Stimulated activated CD8-positive, alpha-beta memory T cell treated with anti-CD3 and anti-CD28 coated beads, Interleukin-12 subunit alpha, Interleukin-12 subunit beta, amount 100 ng/mL, for 1 hour (primary cell): ENCODE measurements around the gene CHCT1.
"Not testable (repeated sequence)": the region's sequence is repeated elsewhere in the genome, so short reads cannot be mapped to it uniquely, and the experiment has no call there.

ENCODE experiments used
- DNase-seq: peaks from one replicate; pipeline ENCODE4 v3.0.0-alpha.2; 2020; ENCODE audit warnings: low read depth

Gene CHCT1

DNA sequence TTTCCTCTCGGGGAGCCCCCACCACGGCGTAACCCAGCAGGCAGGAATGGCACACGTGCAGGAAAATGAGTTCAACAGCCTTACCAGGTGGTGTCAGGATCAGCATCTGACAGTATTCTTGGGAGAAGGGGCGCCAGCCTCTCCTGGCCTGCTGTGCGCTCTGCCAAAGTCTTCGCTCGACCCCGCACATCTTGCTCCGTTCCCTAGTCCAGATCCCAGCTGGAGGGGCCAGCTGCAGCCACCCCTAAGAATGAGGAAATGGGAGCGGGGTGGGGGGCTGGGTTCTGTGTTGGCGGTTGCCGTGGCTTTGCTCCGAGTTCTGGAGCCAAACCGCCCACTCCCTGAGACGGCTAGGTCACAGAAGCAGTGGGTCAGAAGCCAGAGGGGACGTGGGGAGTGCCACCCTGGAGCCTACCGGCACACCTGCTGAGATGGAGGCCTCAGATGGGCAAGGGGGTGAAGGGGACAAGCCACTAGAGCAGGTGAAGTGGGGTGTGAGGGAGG lies at the start of gene CHCT1:
Gene CHCT1 (plus strand): TSS at position 328 of the 504 bp plus-strand sequence. CDS start 104 bp downstream, at position 432.
- no peak for DNase-seq

DNA sequence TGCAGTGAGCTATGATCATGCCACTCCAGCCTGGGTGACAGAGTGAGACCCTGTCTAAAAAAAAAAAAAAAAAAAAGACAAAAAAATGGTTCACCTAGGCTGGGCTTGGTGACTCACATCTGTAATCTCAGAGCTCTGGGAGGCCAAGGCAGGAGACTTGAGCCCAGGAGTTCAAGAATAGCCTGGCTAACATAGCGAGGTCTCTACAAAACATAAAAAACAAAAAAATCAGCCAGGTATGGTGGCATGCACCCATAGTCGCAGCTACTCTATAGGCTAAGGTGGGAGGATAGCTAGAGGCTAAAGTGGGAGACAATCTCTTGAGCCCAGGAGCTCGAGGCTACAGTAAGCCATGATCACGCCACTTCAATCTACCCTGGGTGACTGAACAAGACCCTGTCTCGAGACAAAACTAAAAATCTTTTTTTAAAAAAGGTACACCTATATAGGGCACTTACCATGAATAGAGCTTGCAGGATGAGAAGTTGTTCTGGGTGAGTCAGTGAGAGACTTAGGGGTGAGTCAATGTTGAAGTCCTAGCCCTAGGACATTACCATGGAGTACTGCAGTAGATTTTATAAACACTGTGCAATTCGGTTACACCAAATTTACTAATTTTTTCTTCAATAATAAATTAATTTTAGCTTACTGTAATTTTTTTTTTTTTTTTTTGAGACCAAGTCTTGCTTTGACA lies 49.4 kb upstream of the CHCT1 start:
- no peak for DNase-seq

DNA sequence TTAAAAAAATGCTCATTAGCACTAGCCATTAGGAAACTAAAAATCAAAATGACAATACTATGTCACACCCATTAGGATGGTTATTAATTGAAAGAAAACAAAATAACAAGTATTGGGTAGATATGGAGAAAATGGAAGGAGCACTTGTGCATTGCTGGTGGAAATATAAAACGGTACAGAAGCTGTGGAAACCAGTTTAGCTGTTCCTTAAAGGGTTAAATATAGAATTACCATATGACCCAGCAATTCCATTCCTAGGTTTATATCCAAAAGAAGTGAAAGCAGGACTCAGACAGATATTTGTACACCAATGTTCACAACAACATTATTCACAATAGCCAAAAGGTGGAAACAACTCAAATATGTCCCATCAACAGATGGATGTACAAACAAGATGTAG lies 44.1 kb upstream of the CHCT1 start:
- not testable (repeated sequence) for DNase-seq

DNA sequence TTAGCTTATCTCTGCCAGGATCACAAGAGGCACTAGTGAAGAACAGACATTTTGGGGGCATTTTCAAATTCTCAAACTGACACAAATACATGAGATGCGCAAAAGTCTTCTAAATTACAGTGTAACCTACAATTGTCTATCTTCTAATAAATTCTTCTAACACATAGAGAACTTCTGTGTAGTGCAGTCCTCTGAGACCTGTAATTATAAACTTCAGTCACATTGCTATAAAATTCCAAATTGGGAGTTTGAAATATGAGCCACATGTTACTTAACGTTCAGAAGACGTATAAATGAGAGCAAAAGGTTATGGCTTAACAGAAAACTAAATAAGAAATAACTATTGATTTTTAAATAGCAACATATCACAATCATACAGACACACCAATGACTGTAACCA lies 42.8 kb upstream of the CHCT1 start:
- DNase-seq = not testable (repeated sequence)

DNA sequence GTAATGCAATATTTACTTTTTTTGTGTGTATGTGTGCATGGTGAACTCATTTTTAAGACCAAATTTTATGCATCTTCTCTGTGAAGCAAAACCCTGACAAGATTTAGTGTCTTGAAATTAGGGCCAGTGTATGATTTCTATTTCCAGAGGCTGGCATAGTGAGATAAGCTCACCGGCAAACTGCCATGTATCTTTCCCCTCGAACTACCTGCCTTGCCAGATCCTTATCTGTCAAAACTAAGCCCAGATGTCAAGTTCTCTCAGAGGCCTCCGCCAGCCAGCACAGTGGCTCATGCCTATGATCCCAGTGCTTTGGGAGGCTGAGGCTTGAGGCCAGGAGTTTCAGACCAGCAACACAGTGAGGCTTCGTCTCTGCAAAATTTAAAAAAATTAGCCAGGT lies 40.3 kb upstream of the CHCT1 start:
- no peak for DNase-seq

DNA sequence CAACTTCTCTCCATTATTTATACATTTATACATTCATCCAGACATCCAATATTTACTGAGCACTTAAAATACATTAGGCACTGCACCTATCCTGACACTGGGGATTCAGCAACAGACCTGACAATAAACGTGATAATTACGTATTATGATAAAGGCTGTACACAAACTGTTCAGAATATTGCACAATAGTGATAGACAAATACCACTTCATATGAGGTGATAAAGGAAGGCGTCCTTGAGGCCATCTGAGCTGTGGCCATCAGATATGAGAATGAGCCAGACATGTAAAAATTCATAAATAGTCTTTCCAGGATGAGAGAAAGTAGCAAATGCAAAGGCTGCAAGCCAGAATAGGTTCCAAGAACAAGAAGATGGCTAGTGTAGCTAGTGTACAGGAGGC lies 38.9 kb upstream of the CHCT1 start:
- DNase-seq = no peak

DNA sequence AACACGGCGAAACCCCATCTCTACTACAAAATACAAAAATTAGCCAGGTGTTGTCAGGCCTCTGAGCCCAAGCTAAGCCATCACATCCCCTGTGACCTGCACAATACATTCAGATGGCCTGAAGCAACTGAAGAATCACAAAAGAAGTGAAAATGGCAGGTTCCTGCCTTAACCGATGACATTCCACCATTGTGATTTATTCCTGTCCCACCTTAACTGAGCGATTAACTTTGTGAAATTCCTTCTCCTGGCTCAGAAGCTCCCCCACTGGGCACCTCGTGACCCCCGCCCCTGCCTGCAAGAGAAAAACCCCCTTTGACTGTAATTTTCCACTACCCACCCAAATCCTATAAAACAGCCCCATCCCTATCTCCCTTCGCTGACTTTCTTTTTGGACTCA lies 37.4 kb upstream of the CHCT1 start:
- DNase-seq = not testable (repeated sequence)

DNA sequence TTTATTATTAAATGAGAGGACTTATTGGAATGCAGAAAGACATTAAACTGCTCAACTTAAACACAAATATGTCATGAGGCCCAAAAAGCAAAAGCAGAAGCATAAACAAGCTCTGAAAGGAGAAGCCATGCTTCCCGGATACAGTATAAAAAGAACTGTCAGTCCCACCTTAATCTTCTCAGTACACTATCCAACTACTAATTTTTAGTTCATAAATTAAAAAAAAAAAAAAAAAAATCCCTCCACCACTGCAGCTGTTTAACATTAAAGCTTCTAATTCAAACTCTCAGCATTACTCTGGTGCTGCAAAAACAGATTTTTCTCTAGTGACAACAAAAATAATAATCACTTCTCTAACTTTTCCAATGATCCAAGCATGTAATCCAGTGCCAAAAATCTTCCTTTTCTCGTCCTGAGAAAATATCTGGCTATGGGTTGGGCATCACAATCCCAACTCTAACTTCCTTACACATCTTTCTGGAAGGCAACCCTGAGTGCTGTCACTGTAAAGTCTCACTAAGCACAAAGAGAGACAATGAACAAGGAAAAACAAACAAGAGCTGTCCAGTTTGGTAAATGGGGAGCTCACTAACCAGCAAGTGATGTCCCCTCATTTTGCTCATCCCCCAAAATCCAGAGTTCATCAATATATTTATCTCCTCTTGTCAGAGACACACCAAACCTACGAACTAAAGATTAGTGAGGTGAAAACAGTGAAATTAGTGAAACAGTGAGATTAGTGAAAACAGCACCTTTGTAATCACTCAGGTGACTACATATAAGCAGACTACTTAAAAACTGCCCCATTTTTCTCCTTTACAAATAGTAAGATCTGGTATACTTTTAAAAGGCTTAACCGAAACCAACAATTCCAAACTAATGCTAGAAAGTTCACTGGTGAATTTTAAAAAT lies 35.9 kb upstream of the CHCT1 start:
- no peak for DNase-seq

DNA sequence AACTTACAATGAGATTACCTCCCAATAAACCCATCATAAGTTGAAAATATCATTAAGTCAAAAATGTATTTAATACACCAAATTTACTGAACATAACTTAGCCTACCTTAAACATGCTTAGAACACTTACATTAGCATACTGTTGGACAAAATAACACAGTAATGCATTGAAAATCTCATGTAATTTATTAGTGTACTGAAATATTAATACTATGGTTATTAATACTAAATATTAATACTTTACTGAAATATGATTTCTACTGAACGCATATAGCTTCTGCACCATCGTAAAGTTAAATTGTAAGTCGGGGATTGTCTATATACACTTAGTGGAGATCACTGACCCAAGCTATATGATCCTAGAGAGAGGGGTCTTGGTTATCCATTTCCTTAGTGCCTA lies 34.6 kb upstream of the CHCT1 start:
- no peak for DNase-seq

DNA sequence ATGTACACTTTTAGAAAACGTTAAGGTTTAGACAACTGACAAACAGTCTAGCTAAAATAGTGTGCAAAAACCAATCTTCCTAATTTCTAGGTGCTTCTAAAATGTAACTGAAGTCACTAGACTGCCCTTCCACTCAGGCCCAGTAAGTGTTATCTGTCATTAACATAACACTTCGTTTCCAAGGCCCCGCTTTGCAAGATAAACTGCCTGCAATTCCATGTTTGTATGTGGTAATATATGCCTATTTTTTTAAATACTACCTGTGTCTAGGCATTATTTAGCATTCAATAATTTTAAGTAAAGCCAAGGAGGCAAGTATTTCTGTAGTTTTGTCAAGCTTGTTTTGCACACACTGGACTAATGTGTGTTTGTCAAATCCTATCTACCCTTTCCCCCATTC lies 33.5 kb upstream of the CHCT1 start:
- DNase-seq = no peak

DNA sequence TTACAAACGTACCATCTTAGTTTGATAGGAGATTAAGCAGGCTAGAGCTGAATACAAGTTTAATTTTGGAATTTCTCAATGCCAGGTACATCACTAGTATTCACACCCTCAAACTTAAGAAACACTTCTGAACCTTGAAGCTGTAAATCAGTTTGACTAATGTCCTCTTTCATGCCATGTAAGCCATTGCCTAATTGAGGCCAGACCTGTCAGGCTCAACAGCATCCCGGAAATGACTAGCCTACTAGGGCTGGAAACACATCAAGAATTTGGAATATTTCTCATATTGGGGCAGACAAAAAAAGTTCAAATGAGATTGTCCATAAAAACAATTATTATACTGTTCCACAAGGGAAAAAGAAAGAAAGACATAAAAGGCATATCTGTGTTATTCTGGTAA lies 32.1 kb upstream of the CHCT1 start:
- DNase-seq = no peak

DNA sequence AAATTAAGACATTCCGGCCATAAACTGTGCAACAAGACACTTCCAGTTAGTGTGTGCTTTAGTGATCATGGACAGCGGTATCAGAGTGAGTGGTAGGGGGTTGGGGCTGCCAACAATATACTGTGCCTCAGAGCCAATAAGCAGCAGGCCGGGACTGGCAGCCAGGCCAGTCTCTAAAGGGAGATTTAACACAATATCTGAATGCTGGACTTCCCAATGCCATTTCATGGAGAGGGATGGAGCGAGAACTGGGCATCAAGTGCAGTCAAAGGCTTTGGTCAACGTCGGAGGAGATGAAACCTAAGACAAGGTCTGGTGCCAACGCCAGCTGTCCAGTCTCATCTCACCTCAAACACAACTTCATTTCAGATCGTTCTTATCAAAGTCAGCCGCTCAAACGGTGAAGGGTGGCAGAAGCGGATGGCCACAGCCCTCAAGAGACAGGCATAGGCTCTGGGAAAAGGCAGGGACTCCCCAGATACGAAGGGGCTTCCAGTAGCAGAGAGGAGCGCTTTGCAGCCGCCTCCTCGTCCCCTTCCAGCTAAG lies 31.3 kb upstream of the CHCT1 start:
- no peak for DNase-seq

DNA sequence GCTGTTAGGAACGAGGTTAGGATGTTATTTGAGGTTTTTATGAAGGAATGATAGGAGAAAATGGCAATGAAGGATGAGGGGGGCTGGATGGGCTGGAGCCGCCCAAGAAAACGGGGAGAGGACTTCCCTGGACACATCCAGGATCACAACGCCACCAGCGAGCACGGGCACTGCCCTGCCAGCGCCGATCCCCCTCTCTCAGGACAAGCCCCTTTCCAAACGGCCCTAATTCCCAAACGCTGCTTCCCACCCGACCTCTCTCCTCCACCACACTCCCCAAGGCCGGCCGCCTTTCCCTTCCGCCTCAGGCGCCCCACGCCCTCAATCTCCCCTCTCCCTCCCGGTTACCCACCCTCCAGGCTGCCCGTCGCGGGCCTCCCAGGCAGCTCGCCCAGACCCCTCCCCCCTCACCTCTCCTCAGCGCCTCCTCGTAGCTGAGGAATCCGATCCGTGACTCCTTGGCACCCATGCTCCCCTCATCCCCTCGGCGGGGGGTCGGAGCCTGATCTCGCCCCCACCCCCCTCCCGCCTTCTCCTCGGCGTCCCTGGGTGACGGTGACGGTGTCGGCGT lies 30.7 kb upstream of the CHCT1 start:
- DNase-seq = no peak

DNA sequence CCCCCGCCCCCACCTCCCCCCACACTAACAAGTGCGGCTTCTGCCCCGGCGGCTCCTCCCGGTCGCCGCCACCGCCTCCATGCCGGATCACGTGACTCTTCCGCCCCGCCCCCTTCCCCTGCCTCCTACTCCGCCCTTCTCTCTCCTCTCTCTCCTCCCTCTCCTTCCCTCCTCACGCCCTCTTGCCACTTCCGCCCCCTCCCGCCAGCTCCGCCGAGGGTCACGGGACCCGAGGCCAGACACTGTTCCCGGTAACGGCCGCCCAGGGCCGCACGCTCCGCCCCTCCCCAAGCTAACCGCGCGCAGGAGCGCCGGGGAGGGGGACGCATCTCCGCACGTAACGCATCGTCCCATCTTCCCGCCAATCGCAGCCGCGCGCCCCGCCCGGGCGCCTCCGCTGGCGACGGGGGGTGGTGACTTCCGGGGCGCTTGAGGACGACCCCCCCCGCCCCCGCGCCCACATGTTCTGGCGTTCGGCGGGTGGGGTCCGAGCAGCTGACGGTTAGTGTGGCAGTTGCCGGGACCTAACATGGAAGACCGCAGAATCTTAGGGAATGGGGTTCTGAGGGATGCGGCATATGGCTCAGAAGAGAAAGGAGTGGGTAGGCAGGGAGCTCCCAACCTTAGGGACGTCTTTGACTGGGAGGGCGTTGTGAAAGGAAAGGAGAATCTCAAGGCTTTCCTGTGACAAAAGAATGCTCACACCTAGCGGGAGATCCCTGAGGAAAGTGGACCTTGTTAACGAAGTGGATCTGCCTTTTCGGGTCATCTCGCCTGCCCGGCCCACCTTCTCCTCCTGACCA lies 30.0 kb upstream of the CHCT1 start, which contains the start of gene USP32:
Gene USP32 (minus strand): TSS at position 92 of the 803 bp plus-strand sequence. CDS start 194 bp downstream, outside the sequence.
- peak; percentile 97 for DNase-seq

DNA sequence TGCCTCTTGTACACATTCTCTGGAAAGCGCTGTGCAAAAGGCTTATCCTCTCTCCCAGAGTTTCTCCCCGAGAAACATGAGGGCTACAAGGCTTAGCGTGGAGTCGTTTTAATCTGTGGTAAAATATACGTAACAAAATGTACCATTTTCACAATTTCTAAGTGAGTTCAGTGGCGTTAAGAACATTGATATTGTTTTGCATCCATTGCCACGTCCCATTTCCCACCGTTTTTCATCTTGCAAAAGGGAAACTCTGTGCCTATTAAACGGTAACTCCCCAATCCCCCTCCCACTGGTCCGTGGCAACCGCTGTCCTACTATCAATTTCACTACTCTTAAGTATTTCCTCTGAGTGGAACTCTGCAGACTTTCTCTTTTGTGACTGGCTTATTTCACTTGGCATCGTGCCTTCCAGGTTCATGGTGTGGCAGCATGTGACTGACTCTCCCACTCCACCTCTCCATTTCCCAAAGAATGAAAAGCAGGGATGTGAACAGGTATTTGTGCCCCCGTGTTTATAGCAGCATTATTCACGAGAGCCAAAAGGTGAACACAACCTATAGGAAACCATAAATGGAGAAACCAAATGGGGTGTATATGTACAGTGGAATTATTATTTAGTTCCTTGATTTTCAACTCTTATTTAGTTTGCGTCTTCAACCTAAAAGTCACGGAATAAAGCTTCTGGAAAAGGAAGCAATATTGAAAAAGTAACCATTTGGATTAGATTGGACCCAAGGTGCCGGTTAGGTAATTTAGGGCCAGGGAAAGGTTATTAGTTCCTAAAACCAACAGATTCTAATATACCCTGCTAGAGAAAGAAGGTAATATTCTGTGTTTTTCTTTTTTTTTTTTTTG lies 29.2 kb upstream of the CHCT1 start:
- no peak for DNase-seq

DNA sequence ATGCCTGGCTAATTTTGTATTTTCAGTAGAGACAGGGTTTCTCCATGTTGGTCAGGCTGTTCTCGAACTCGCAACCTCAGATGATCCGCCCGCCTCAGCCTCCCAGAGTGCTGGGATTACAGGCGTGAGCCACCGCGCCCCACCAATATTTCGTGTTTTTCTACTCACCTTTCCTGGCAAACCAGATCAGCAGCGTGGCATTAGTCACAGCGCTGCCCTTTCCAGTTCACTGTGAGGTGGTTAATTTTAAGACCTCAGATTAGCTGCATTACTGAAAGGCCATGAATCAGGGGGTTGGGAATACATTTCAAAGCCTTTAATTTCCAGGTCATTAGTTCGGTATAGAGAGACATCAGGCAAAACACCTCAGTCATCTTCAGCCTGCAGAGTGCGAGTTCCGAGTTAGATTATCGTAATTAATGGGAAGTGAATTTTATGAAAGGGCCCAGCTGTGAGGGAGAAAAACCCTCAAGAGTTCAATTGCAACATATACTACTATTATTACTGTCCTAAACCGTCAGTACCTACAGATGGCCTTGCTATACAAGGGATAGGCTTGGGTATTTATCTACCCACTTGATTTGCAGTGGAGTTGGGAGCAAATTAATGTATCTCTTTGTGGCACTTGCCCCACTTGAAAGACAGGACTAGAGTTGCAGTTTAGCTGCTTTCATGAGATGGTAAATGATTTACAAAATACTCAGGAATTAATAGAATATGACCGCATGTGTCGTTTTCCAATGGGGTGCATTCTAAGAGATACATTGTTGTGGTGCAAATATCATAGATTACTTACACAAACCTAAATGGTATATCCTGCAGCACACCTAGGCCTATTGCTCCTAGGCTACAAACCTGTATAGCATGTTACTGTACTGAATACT lies 28.2 kb upstream of the CHCT1 start:
- DNase-seq = no peak

DNA sequence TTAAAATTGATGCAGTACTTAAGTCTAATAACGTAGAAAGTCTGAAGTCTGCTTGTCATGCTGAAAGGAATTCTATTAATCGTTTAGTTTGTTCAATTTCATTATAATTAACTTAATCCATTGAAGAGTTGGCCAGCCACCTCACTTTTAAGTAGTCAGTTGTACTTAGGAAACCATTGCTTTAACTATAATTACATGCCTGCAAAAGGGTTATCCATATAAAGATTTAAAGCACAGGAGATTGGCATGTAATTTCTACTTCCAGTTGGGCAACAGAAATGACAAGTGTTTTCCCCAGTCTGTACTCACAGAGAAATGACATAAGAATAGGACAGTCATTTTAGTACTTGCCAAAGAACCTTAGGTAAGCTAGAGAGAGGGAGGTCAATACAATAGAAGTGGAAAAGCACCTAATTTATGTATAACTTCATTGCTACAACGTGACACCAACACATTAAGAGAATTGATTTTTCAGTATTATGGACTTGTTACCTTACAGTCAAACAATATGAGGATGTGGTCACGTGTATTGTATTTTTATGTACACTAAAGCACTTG lies 26.7 kb upstream of the CHCT1 start:
- no peak for DNase-seq

DNA sequence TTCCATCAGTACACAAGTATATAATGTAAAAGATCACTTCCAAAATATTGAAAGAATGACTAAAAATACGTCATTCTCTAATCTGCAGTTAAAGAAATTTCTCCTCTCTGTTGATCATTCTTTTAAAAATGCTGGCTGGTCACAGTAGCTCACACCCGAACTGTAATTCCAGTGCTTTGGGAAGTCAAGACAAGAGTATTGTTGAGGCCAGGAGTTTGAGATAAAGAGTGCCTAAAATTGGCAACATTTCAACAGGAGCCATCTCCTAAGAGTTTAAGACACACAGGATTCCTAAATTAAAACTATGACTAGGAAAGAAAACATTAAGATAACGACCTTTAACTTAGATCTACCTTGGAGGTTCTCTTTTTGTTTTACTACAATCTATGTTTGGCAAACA lies 25.9 kb upstream of the CHCT1 start:
- DNase-seq = no peak
